ENCODE results near the gene SLC6A18. TPM values are rescaled to one million over a fixed set of nuclear protein-coding genes. Genes with fewer than 3 reads are reported as not detected.
"Not testable (repeated sequence)": the region's sequence is repeated elsewhere in the genome, so short reads cannot be mapped to it uniquely, and the experiment has no call there.

SLC6A18 gene
- total RNA-seq, 2 experiments from 2014 or later: not detected

DNA sequence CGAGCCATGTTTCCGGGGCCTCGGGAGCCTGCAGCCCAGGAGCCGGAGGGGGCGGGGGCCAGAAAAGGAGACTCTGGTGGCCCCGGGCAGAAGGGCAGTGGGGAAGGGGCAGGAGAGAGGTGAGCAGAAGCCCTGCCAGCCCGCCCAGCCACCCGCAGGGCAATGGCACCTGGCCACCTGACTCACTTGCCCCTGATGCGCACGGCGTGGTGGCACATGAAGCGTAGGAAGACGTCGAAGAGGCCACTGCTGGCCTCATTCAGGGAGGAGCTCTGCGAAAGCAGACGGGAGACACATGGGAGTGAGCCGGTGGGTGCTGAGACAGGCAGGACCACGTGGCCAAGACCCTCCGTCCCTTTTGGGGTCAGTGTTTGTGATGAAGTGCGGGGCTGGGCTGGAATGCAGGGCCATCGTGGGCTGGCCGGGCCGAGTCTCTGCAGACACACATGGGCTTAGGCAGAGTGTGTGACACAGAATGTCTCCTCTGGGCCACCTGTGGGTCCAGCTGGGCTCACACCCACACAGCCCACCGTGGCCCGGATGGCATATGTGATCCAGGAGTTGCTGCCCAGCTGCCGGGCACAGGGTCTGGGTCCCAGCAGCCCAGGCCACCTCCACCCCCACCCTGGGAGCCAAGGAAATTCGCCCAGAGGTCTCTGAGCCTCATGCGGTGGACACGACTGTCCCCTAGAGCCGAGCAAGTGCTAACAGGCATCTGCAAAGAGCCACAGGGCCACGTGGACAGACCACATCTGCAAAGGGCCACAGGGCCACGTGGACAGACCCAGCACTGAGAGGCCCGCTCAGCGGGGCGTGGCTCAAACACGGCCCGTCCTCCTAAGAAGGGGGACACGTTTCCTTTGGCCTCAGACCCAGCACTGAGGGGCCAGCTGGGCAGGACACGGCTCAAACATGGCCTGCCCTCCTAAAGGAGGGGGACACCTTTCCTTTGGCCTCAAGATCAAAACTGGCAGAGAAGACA is 46.0 kb downstream of the SLC6A18 start:
- no peaks in the 10 kb centered on the region for H3K36me3 Mint-ChIP-seq (ENCODE audit: low read depth)
- ChIA-PET POLR2A (no interaction called here), CTCF (no interaction called here)
- no peak overlapping the region for H3K27ac Mint-ChIP-seq
- no peak overlapping the region for H3K4me3 Mint-ChIP-seq
- peaks cover 15% of the 10 kb centered on the region for H3K4me1 Mint-ChIP-seq (ENCODE audit: low read depth)
- no peak for DNase-seq
- H3K27me3 Mint-ChIP-seq (ENCODE audit: low read depth): peaks cover 11% of the 10 kb centered on the region
- H3K9me3 Mint-ChIP-seq (ENCODE audit: insufficient read depth): no peaks in the 10 kb centered on the region
- ATAC-seq: no peak

DNA sequence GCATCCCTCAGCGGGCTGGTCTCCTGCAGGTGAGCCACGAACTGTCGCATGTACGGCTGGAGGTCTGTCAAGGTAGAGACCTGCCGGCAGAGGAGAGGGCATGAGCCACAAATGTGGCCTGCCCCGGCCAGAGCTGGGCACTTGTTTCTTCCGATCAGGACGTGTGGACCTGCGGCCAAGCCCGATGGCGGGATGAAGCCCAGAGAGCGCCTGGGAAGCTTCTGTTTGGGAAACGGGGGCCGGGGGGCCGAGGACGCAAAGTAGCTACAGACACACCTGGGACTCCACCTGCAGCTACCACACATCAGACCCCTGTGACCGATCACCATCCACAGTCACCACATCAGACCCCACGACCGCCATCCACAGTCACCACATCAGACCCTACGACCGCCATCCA is 47.0 kb downstream of the SLC6A18 start:
- H3K27ac Mint-ChIP-seq: no peak overlapping the region
- no peak for DNase-seq
- ChIA-PET POLR2A (no interaction called here), CTCF (no interaction called here)
- ATAC-seq: no peak
- H3K4me3 Mint-ChIP-seq: no peak overlapping the region
- H3K27me3 Mint-ChIP-seq (ENCODE audit: low read depth): peaks cover 9% of the 10 kb centered on the region
- H3K9me3 Mint-ChIP-seq (ENCODE audit: insufficient read depth): no peaks in the 10 kb centered on the region
- peaks cover 15% of the 10 kb centered on the region for H3K4me1 Mint-ChIP-seq (ENCODE audit: low read depth)
- no peaks in the 10 kb centered on the region for H3K36me3 Mint-ChIP-seq (ENCODE audit: low read depth)

DNA sequence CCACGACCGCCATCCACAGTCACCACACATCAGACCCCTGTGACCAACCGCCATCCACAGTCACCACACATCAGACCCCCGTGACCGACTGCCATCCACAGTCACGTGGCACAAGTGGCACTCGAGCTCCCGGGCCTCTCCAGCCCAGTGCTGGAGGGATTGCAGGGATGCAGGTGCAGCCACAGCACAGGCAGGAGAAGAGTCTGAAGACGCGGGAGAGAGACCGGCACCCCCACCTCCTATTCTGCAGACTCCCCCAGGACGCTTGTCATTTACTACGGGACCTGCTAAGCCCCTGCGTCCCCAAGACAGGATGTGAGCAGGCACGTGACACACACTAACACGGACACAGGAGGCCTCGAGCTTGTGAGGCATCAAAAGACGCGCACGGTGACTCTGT is 48.6 kb downstream of the SLC6A18 start:
- POLR2A ChIA-PET: no interaction called here
- Mint-ChIP-seq H3K36me3 (ENCODE audit: low read depth) (no peaks in the 10 kb centered on the region), H3K4me1 (ENCODE audit: low read depth) (peaks cover 8% of the 10 kb centered on the region), H3K27me3 (ENCODE audit: low read depth) (peaks cover 5% of the 10 kb centered on the region), H3K9me3 (ENCODE audit: insufficient read depth) (no peaks in the 10 kb centered on the region), H3K27ac (no peak overlapping the region), H3K4me3 (no peak overlapping the region)
- ATAC-seq: no peak
- DNase-seq: no peak
- CTCF ChIA-PET: no interaction called here

DNA sequence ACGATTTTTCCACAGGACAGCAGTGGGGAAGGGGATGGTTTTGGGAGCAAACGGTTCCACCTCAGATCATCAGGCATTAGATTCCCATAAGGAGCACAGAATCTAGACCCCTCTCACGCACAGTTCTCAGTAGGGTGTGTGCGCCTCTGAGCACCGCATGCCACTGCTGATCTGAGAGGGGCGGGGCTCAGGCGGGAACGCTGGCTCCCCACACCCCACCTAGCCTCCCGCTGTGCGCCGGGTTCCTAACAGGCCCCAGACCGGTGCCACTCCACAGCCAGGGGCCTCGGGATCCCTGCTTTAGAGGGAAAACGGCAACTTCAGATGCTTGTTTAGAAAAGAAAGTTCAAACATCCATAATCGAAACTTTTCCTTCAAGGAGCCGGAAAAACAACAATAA is 49.3 kb downstream of the SLC6A18 start:
- DNase-seq (no peak), ATAC-seq (no peak)
- Mint-ChIP-seq H3K36me3 (ENCODE audit: low read depth) (no peaks in the 10 kb centered on the region), H3K4me1 (ENCODE audit: low read depth) (peaks cover 3% of the 10 kb centered on the region), H3K27ac (no peak overlapping the region), H3K27me3 (ENCODE audit: low read depth) (peaks cover 5% of the 10 kb centered on the region), H3K4me3 (no peak overlapping the region), H3K9me3 (ENCODE audit: insufficient read depth) (no peaks in the 10 kb centered on the region)
- CTCF ChIA-PET: no interaction called here
- POLR2A ChIA-PET: no interaction called here

DNA sequence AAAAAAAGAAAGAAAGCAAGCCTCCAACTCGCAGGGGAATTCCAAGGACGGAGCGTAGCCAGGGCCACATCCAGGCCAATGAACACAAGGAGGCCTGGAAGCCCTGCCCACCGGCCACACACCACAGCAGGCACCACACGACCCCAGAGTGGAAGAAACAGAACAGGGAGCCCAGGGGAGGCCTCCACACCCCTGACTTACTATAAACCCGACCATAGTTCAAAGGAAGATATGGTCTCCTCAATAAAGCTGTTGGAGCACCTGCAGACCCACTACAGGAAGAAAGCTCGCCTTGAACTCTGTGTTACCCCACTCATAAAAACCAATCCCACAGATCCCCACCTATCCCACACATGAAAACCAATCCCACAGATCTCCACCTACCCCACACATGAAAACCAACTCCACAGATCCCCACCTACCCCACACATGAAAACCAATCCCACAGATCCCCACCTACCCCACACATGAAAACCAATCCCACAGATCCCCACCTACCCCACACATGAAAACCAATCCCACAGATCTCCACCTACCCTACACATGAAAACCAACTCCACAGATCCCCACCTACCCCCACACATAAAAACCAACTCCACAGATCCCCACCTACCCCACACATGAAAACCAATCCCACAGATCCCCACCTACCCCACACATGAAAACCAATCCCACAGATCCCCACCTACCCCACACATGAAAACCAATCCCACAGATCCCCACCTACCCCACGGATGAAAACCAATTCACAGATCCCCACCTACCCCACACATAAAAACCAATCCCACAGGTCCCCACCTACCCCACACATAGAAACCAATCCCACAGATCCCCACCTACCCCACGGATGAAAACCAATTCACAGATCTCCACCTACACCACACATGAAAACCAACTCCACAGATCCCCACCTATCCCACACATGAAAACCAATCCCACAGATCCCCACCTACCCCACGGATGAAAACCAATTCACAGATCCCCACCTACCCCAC is 50.5 kb downstream of the SLC6A18 start:
- H3K4me3 Mint-ChIP-seq; POLR2A ChIA-PET; DNase-seq; H3K4me1 Mint-ChIP-seq (ENCODE audit: low read depth); H3K9me3 Mint-ChIP-seq (ENCODE audit: insufficient read depth); ATAC-seq; H3K27ac Mint-ChIP-seq; H3K27me3 Mint-ChIP-seq (ENCODE audit: low read depth); CTCF ChIA-PET; H3K36me3 Mint-ChIP-seq (ENCODE audit: low read depth): not testable (repeated sequence)

DNA sequence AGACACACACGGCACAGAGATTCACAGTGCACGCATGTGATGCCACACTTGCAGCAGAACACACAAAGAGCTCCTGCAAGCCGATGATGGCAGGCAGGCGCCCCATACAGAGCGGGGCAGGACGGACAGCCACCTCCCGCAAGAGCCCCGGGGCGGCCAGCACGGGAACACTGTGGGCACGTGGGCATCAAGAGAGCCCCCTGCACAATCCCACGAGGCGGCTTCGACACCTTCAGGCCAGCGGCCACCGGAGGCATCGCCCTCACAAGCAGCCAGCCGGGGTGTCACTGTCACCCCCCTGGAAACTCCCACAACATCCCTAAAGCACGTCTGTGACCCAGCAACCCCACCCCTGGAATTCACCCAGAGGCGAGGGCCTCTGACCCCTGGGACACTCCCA is 51.7 kb downstream of the SLC6A18 start:
- CTCF ChIA-PET: no interaction called here
- no peaks in the 10 kb centered on the region for H3K9me3 Mint-ChIP-seq (ENCODE audit: insufficient read depth)
- no peak overlapping the region for H3K27ac Mint-ChIP-seq

DNA sequence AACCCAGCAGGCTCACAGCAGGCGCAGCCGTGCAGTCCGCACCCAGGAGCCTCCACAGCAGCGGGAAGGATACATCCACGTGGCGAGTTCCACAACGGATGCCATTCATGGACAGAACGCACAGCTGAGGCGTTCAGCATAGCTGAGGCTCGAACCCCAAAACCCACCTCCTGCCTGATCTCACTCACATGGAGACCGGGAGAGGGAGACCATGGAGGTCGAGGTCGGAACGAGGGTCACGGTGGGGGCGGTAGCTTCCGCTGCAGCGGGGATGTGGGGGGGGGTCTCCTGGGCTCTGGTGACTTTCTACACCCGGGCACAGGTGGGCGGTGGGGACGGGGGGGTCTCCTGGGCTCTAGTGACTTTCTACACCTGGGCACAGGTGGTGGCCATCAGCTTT is 52.1 kb downstream of the SLC6A18 start:
- ChIA-PET CTCF (no interaction called here), POLR2A (no interaction called here)
- H3K9me3 Mint-ChIP-seq (ENCODE audit: insufficient read depth): no peaks in the 10 kb centered on the region
- peaks cover 2% of the 10 kb centered on the region for H3K27me3 Mint-ChIP-seq (ENCODE audit: low read depth)
- DNase-seq: no peak
- H3K4me1 Mint-ChIP-seq (ENCODE audit: low read depth): no peaks in the 10 kb centered on the region
- H3K4me3 Mint-ChIP-seq: no peak overlapping the region
- ATAC-seq: no peak
- H3K36me3 Mint-ChIP-seq (ENCODE audit: low read depth): no peaks in the 10 kb centered on the region
- no peak overlapping the region for H3K27ac Mint-ChIP-seq

More for the DNA sequence above, 51.7 kb downstream of the SLC6A18 start:
- H3K36me3 Mint-ChIP-seq (ENCODE audit: low read depth): no peaks in the 10 kb centered on the region
- H3K4me1 Mint-ChIP-seq (ENCODE audit: low read depth): no peaks in the 10 kb centered on the region
- peaks cover 2% of the 10 kb centered on the region for H3K27me3 Mint-ChIP-seq (ENCODE audit: low read depth)
- ATAC-seq (no peak), DNase-seq (no peak)
- H3K4me3 Mint-ChIP-seq: no peak overlapping the region
- POLR2A ChIA-PET: no interaction called here

DNA sequence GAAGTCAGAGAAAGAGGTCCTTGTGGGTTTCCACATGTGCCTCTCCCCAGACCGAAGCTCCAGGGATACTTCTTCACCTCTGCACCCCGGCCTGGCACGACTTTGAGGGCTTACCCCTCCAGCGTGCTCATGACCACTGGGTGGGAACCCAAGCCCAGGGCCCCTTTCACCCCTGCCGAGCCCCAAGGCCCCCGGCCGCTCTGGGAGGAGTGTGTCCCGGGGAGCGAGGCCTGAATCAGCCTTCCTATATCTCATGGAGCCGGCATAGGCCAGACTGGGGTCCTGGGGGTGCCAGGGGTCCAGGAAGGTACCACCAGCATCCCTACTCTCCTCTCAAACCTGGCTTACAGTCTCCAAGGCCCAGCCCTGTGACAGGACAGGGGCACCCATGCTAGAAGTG is 52.6 kb downstream of the SLC6A18 start:
- ChIA-PET POLR2A (no interaction called here), CTCF (no interaction called here)
- Mint-ChIP-seq H3K36me3 (ENCODE audit: low read depth) (no peaks in the 10 kb centered on the region), H3K9me3 (ENCODE audit: insufficient read depth) (no peaks in the 10 kb centered on the region), H3K4me3 (no peak overlapping the region), H3K27ac (no peak overlapping the region), H3K4me1 (ENCODE audit: low read depth) (no peaks in the 10 kb centered on the region), H3K27me3 (ENCODE audit: low read depth) (peaks cover 2% of the 10 kb centered on the region)
- no peak for ATAC-seq
- no peak for DNase-seq

DNA sequence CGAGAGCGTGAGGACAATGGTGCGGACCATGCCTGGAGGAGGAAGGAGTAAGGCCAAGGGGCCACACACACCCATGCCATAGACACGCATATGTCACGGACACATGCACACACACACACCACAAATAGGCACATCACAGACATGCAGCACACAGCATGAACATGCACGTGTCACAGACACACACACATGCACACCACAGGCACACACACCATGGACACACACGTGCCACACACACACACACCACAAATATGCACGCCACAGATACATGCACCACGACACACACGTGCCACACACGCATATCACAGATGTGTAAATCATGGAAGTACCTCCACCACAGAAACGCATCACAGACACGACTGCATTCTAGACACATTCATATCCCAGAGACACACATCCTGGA is 53.0 kb downstream of the SLC6A18 start:
- H3K9me3 Mint-ChIP-seq (ENCODE audit: insufficient read depth): no peaks in the 10 kb centered on the region
- H3K27ac Mint-ChIP-seq: no peak overlapping the region
- H3K4me3 Mint-ChIP-seq: no peak overlapping the region
- DNase-seq (no peak), ATAC-seq (no peak)
- H3K4me1 Mint-ChIP-seq (ENCODE audit: low read depth): no peaks in the 10 kb centered on the region
- CTCF ChIA-PET: no interaction called here
- H3K27me3 Mint-ChIP-seq (ENCODE audit: low read depth): peaks cover 2% of the 10 kb centered on the region
- no peaks in the 10 kb centered on the region for H3K36me3 Mint-ChIP-seq (ENCODE audit: low read depth)
- POLR2A ChIA-PET: no interaction called here

DNA sequence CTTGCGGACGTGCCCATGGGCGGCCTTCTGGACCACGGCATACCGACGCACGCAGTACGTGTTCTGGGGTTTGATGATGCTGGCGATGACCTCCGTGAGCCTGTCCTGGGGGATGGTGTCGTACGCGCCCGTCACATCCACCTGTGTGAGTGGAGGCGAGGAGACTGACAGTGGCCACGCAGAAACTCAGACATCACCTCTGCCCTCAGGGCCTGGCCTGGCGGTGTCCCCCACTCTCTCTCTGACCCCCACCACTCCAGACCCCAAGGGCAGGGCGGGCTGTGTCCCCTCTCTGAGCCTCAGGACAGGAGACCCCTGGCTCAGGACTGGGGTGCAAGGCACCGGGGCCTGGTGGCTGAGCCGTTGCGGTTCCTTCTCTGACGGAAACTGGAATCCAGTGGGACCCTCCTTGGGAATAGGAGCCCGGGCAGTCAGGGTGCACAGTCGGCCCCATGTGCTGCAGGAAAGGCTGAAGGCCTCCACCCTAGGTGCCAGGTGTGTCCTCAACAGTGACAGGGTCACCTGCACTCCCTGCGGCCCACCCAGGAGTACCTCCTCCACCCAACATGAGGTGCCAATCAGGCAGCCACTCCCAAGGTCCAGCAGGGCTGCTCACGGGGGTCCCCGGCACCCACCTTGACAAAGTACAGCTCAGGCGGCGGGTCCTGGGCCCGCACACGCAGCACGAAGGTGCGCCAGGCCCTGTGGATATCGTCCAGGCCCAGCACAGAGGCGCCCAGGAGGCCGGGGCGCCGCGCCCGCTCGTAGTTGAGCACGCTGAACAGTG is 53.7 kb downstream of the SLC6A18 start:
- no peak overlapping the region for H3K4me3 Mint-ChIP-seq

DNA sequence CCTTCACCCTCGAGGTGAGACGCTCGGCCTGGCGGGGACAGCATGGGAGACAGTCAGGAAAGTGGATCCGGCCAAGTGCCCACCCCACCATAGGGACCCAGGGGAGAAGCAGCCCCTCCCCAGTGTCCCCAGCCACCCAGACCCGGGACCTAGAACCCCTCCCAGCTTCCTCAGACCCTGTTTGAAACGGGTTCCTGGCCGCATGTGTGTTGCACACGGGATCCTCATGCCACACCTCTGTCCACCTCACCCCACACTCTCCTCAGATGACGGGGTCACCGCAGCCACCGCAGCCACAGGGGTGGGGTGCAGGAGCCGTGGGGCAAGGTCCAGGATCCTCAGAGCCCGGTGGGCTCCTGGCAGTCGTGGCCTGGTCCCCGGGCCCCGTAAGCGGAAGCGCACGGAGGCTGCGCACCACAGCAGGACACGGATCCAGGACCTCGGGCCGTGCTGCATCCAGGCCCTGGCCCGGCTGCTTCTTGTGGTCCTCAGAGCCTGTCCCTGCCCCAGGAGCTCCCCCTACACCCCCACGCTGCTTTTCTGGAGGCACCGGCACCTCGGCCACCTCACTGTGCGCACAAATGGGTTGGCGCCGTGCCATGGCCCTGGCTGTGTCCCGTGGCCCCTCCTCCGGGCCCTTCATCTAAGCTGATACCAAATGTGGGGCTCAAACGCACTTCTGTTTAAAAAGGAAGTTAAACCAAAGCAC is 54.4 kb downstream of the SLC6A18 start:
- Mint-ChIP-seq H3K4me3 (no peak overlapping the region), H3K4me1 (ENCODE audit: low read depth) (no peaks in the 10 kb centered on the region), H3K9me3 (ENCODE audit: insufficient read depth) (no peaks in the 10 kb centered on the region), H3K27me3 (ENCODE audit: low read depth) (peaks cover 2% of the 10 kb centered on the region), H3K27ac (no peak overlapping the region), H3K36me3 (ENCODE audit: low read depth) (no peaks in the 10 kb centered on the region)
- DNase-seq (no peak), ATAC-seq (no peak)
- ChIA-PET POLR2A (no interaction called here), CTCF (no interaction called here)

More for the DNA sequence above, 53.7 kb downstream of the SLC6A18 start:
- H3K27me3 Mint-ChIP-seq (ENCODE audit: low read depth): peaks cover 2% of the 10 kb centered on the region
- H3K9me3 Mint-ChIP-seq (ENCODE audit: insufficient read depth): no peaks in the 10 kb centered on the region
- ATAC-seq (no peak), DNase-seq (no peak)
- no peaks in the 10 kb centered on the region for H3K4me1 Mint-ChIP-seq (ENCODE audit: low read depth)
- ChIA-PET CTCF (no interaction called here), POLR2A (no interaction called here)
- no peak overlapping the region for H3K27ac Mint-ChIP-seq
- no peaks in the 10 kb centered on the region for H3K36me3 Mint-ChIP-seq (ENCODE audit: low read depth)

All from activated CD8-positive, alpha-beta T cell treated with anti-CD3 and anti-CD28 coated beads, Interleukin-2, amount 10 ng/mL, durations not matched to agents 7 days and 5 days (primary cell).